Activated T-cell treated with anti-CD3 and anti-CD28 coated beads, Interleukin-2, amount 50 U/mL, for 72 hours (primary cell): ENCODE data around the gene ERFL. TPM values are rescaled to one million over a fixed set of nuclear protein-coding genes. Genes with fewer than 3 reads are reported as not detected.

Experiments used
- ATAC-seq, 2 donors: fragments of 150-1000 bp; cut with Tn5 transposase; replicated peaks in 1 of 2; 2 replicates each; pipeline ENCODE4 v1.10.0; 2021; ENCODE audit warnings: moderate library complexity in 2 of 2, mild to moderate bottlenecking in 1 of 2
- DNase-seq, 2 donors: peaks; one replicate each; pipeline ENCODE4 v3.0.0; 2021 to 2022; ENCODE audit warnings: mixed read lengths in 1 of 2
- H3K27ac Mint-ChIP-seq: one replicate; pipeline ENCODE4 v1.8.0; 2022; ENCODE audit warnings: mild to moderate bottlenecking, moderate library complexity, mixed read lengths
- H3K27me3 Mint-ChIP-seq: one replicate; pipeline ENCODE4 v1.8.0; 2022; ENCODE audit warnings: low read depth, mixed read lengths
- H3K36me3 Mint-ChIP-seq, 2 donors: one replicate each; pipeline ENCODE4 v1.8.0; 2022; ENCODE audit warnings: mixed read lengths in 2 of 2, mild to moderate bottlenecking in 1 of 2; ENCODE audit not compliant: insufficient read depth in 2 of 2
- H3K4me1 Mint-ChIP-seq: one replicate; pipeline ENCODE4 v1.8.0; 2022; ENCODE audit warnings: low read depth, mixed read lengths
- H3K4me3 Mint-ChIP-seq, 2 donors: one replicate each; pipeline ENCODE4 v1.8.0; 2022; ENCODE audit warnings: mild to moderate bottlenecking in 2 of 2, mixed read lengths in 2 of 2, moderate library complexity in 2 of 2
- H3K9me3 Mint-ChIP-seq, 2 donors: one replicate each; pipeline ENCODE4 v1.8.0; 2022; ENCODE audit warnings: mixed read lengths in 2 of 2
- total RNA-seq, 2 donors: library from RNA; stranded (reverse); gene quantifications; one replicate each; pipeline ENCODE4 v1.2.3, GENCODE V29; 2022

Gene ERFL
- total RNA-seq, 2 donors from 2014 or later, result 3.3 to 4.1 TPM

DNA sequence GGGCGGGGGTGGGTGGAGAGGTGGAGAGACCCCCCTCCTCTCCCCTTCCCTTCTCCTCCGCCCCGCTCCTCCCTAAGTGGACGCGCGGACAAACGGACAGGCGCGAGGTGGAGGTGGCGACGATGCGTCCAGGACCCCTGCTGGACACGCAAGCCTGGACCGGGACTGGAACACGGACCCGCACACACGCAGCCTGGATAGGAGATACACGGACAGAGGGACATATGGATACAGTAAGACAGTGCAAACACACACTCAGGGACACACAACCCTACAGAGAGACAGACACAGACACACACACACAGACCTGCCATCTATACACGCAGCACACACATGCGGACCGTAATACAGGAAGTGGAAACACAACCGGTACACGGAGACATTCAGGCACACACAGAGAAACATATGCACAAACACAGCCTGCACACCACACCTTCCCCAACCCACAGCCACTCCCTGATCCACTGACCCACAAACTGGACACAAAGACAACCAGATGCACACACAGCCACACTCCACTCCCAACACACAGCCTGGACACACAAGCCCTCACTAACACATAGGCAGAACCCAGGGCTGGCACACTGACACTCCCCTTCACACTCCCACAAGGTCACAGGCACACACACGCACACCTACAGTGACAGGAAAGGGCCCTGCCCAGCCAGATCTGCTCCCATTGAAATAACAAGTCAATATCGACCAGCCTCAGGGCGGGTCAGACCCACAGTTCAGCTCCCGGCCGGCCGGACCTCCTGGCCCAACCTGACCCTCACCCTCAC is 696 bp upstream of the ERFL start:
- peaks cover 0 to 4% of the 10 kb centered on the region in 2 donors for H3K36me3 Mint-ChIP-seq
- no peak for DNase-seq
- no peaks in the 10 kb centered on the region for H3K27me3 Mint-ChIP-seq
- H3K4me1 Mint-ChIP-seq, result peaks cover 28% of the 10 kb centered on the region
- no peaks in the 10 kb centered on the region for H3K9me3 Mint-ChIP-seq
- no peak overlapping the region for H3K27ac Mint-ChIP-seq
- ATAC-seq, result peak; percentile 66 to 68
- peak overlapping the region; percentile 82 to 83 for H3K4me3 Mint-ChIP-seq

DNA sequence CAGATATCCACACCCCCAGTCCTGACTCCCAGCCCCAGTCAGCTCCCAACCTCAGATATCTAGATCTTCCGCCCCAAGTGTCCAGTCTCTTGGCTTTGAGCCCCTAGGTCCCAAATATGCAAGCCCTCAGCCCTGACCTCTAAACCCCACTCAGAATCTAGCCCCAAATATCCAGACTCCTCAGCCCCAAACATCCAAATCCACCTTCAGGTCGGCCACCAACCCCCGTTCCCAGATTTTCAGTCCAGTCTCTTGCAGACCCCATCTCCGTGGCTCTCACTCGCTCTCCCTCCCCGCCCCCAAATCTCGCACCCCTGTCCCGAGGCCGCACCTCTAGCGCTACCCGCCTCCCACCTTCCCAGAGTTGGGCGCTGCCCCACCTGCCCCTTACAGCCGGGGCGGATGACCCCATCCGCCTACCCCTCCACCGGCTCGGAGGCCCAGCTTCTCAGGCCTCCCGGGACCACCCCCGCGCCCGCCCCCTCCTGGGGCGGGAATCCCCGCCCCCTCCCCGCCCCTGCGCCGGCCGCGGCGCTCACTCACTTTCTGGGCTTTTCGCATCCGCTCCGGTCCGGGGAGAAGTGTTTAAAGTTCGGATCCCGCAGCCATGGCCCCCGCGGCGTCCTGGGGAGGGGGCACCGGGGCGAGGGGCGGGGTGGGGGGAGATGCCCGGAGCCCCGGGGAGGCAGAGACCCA is 604 bp downstream of the ERFL start:
- ATAC-seq (peak; percentile 39 to 57), DNase-seq (no peak)
- no peak overlapping the region for H3K27ac Mint-ChIP-seq

DNA sequence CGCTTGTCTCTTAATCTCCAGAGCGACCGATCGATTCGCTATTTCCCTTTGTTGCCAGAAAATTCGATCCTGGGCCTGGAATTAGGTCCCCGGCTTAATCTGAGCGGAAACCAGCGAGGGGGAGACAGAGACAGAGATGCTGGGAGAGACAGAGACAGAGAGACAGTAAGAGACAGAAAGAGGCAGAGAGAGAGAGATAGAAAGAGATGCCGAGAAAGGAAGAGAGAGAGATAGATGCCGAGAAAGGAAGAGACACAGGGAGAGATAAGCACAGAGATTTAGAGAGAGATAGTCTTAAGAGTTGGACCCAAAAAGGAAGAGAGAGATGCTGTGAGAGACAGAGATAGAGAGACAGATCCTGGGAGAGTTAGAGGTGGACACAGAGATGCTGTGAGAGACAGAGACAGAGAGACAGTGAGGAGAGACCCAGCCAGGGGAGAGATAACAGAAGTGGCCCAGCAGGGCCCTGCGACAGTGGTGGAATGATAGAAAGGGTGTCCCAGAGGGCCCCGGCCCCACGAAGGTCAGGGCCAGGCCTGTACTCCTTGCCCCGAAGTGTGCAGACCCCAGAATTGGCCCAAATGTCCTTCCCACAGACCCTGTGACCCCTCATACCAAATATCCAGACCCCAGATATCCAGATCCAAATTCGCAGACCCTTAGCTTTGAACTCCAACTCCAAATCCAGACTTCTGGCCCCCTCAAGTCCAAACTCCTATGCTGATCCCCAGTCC is 1.3 kb downstream of the ERFL start:
- Mint-ChIP-seq H3K36me3 (peaks cover 0 to 4% of the 10 kb centered on the region in 2 donors), H3K27me3 (peaks cover 13% of the 10 kb centered on the region), H3K4me1 (peaks cover 28% of the 10 kb centered on the region), H3K9me3 (no peaks in the 10 kb centered on the region), H3K27ac (no peak overlapping the region), H3K4me3 (no peak overlapping the region)
- DNase-seq (no peak), ATAC-seq (no peak)

More for the DNA sequence above, 604 bp downstream of the ERFL start:
- H3K27me3 Mint-ChIP-seq, result peaks cover 7% of the 10 kb centered on the region
- H3K4me3 Mint-ChIP-seq, result peak overlapping the region; percentile 86 to 90
- peaks cover 0 to 4% of the 10 kb centered on the region in 2 donors for H3K36me3 Mint-ChIP-seq
- H3K4me1 Mint-ChIP-seq, result peaks cover 28% of the 10 kb centered on the region
- H3K9me3 Mint-ChIP-seq, result no peaks in the 10 kb centered on the region

DNA sequence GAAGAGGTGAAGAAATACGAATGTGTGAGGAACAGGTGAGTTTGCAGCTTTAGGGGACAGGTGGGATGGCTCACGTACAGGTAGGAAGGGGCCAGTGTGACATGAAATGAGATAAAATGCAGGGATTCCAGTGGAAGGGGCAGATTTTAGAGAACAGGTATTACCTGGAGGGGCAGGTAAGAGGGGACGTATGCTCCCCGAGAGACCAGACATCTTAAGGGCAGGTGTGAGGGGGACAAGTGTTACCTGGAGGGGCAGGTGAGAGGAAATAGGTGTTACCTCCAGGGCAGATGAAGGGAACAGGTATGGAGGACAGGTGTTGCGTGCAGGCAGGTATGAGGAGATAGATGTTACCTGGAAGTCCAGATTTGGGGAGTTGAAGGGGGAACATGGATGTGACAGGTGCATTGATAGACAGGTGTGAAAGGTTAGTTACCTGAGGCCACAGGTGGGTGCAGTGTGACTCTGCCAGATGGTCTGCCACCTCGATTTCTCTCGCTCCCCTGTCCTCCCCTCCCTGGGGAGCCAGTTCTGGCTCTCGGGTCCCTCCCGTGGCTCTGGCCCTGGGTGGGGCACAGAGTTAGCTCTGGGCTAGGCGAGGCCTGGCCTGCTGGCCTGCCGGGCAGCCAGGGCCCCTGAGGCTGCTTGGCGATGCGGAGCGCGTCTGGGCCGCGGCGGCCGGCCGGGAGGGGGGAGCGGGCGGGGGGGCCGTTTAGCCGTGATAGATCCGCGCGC is 2.1 kb downstream of the ERFL start:
- no peaks in the 10 kb centered on the region for H3K9me3 Mint-ChIP-seq
- H3K4me3 Mint-ChIP-seq, result no peak overlapping the region
- peaks cover 31% of the 10 kb centered on the region for H3K4me1 Mint-ChIP-seq
- H3K36me3 Mint-ChIP-seq, result peaks cover 0 to 4% of the 10 kb centered on the region in 2 donors
- no peak overlapping the region for H3K27ac Mint-ChIP-seq
- no peak for ATAC-seq
- H3K27me3 Mint-ChIP-seq, result peaks cover 14% of the 10 kb centered on the region
- no peak for DNase-seq

DNA sequence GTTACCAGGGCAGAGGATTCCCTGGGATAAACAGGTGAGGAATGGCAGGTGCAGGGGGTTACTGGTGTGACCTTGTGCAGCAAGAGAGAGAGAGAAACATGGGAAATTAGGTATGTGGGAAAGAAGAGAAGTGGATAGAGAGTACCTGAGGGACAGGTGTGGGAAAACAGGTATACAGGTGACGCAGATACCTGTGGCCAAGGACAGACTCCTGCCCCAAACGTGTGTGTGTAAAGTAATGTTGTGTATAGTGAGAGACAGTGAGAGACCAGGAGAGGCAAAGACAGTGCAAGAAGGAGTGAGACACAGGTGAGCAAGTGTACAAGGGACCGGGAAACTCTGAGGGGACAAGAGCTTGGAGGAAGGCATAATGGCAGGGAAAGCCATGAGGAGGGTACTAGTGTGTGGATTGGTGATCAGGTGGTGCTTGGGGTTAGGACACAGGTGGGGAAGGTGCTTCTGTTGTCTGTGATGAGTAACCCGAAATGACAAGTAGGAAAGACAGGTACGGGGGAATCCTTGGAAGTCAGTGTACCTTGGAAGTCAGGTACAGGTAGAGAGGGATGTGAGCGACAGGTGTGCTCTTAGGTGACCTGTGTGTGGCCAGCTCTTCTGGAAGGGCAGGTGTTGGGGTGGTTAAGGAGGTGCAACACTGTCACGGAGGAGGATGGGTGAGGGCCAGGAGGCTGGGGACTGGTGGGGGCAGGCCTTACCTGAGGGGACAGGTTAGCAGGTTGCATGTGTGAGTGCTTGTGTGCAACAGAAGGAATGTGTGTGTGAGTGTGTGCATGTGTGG is 2.8 kb downstream of the ERFL start:
- ATAC-seq (no peak), DNase-seq (no peak)
- Mint-ChIP-seq H3K36me3 (peaks cover 0 to 4% of the 10 kb centered on the region in 2 donors), H3K9me3 (no peaks in the 10 kb centered on the region), H3K27ac (no peak overlapping the region), H3K4me1 (peaks cover 31% of the 10 kb centered on the region), H3K27me3 (peaks cover 14% of the 10 kb centered on the region), H3K4me3 (no peak overlapping the region)

DNA sequence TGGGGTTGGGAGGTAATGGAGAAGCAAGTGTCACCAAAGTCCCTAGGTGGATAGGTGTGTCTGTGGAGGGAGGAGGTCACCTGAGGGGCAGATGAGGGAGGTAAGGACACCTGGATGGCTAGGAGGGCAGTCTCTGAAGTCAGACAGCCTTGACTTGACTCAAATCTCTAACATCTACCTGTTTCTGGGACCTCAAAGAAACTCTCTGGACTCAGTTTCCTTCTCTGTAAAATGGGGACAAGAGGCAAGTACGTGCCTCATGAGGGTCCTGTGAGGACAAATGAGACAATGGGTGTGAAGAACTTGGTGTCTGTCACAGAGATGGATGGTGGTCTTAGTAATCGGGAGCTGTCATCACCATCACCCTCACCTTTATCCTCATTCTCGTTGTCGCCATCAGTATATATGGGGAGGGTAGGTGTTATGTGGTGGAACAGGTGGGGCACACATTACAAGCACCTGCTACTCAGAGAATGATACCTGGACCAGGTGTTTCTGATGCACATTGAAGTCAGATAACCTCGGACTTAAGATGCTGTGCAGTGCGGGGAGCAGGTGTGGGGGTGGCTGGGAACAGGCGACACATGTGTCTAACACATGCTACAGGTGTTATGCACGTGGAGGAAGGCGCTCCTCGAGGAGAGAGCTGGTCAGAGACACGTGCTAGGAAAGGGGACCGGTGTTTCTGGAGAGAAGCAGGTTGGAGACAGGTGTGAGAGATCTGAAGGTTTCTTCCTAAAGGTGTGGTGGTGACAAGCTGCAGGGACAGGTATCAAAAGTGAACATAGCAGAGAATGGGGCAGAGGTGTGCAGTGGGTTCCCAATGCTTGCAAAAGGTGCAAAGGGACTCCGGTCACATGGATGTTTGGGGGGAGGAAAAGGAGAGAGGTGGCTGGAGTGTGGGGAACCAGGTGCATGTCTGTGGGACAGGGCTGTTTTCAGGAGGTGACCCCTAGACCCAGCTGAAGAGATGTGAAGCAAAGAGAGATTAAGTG is 3.8 kb downstream of the ERFL start:
- Mint-ChIP-seq H3K4me3 (no peak overlapping the region), H3K4me1 (peaks cover 21% of the 10 kb centered on the region), H3K9me3 (no peaks in the 10 kb centered on the region), H3K27ac (no peak overlapping the region), H3K36me3 (peaks cover 0 to 4% of the 10 kb centered on the region in 2 donors), H3K27me3 (peaks cover 14% of the 10 kb centered on the region)
- no peak for DNase-seq
- no peak for ATAC-seq

DNA sequence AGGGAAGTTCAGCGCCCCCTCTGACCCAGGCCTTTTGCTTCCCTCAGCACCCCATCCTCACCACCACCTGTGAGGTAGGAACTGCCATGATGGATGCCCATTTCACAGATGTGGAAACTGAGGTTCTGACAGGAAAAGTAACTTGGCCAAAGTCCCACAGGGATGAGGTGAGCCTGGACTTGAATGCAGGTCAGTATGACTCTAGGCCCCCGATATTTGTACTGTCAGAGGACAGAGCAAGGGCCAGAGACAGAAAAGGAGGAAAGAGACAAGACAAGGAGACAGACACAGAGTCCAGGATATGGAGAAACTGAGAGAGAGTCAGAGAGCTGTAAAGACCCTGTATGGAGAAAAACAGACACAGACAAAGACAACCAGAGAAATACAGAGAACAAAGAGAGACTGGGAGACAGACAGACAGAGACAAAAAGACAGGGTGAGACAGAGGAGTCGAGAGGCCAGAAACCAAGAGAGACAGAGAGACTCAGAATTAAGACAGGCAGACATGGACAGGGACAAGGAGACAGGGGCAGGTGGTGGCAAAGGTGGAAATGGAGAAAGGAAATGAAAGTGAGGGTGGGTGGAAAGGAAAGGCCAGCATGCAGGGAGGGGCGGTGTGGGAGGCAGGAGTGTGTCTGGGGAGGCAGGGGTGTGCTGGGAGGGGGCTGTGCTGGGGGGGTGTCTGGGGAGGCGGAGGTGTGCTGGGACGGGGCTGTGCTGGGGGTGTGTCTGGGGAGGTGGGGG is 5.0 kb downstream of the ERFL start:
- H3K4me3 Mint-ChIP-seq, result no peak overlapping the region
- DNase-seq (no peak), ATAC-seq (no peak)
- H3K27me3 Mint-ChIP-seq, result peaks cover 14% of the 10 kb centered on the region
- H3K27ac Mint-ChIP-seq, result no peak overlapping the region
- H3K4me1 Mint-ChIP-seq, result peaks cover 13% of the 10 kb centered on the region
- H3K36me3 Mint-ChIP-seq, result peaks cover 0 to 2% of the 10 kb centered on the region in 2 donors
- H3K9me3 Mint-ChIP-seq, result no peaks in the 10 kb centered on the region

DNA sequence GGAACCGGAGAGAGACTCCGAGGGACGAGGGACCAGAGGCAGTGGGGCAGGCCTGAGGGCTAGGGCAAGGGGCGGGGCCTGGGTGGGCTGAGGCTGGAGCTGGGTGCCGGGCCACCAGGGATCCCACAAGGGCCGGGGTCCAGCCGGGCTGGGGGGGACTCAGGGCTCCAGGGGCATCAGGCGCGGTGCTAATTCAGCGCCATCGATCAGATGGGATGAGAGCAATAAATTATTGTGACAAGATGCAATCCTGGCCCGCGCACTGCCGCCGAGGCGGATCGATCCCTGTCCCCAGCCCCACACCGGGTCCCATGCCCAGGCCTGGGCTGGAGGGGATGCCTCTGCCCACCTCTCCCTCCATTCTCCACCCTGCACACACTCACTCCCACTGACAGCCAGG is 5.7 kb downstream of the ERFL start:
- no peak overlapping the region for H3K27ac Mint-ChIP-seq
- DNase-seq, result no peak
- no peak for ATAC-seq
- no peaks in the 10 kb centered on the region for H3K9me3 Mint-ChIP-seq
- H3K4me3 Mint-ChIP-seq, result no peak overlapping the region
- H3K36me3 Mint-ChIP-seq, result no peaks in the 10 kb centered on the region
- peaks cover 14% of the 10 kb centered on the region for H3K27me3 Mint-ChIP-seq
- peaks cover 13% of the 10 kb centered on the region for H3K4me1 Mint-ChIP-seq

DNA sequence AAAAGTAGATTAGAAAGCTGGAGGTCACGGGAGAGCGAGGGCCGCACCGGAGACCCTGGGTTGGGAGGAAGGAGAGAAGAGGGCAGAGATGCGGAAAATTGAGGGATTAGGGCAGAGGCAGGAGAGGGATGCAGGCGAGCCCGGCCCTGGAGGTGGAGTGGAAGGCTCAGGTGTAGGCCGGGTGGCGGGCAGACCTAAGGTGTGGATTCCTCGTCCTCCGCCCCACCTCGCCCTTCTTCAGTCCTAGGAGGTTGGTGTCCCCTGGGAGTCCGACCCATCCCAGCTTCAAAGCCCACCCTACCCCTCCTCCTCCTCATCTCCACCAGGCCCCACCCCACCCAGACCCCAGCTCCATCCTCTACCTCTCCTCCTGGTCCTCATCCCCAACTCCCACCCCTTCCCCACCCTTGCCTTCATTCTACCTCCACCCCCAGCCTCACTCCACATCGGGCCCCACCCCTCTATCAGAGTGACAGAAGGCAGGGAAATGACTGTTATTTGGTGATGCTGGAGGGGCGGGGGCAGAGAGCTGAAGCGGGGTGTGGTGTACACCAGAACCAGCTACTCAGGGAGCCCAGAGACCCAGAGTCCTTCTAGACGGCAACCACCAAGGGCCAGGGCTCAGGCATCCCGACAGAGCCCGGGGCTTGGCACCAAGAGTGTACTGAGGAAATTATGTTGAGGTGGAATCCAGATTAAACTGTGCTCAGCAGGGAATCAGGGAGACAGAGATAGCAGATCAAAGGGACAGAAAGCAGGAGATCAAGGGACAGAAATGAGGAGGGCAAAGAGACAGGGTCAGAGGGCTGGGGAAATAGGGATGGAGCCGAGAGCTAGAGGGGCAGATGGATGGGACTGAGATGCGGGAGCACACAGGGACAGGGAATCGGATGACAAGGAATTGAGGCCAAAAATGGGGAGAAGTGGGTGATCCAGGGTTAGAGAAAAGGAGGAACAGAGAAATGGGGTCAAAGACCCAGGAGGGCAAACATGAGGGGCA is 6.4 kb downstream of the ERFL start:
- Mint-ChIP-seq H3K9me3 (no peaks in the 10 kb centered on the region), H3K4me3 (no peak overlapping the region), H3K27me3 (peaks cover 14% of the 10 kb centered on the region), H3K27ac (no peak overlapping the region), H3K4me1 (peaks cover 13% of the 10 kb centered on the region), H3K36me3 (no peaks in the 10 kb centered on the region)
- no peak for DNase-seq
- no peak for ATAC-seq
